Fibroblast of lung (primary cell): Measurements from ENCODE around the gene LPP. TPM values are rescaled to one million over a fixed set of nuclear protein-coding genes. Genes with fewer than 3 reads are reported as not detected.
A peak's percentile ranks its signal among the peaks of the same experiment; 100 is the strongest.

Experiments used
- DNase-seq, 2 donors: peaks; one replicate each; pipeline versions ENCODE4 v3.0.0 to v3.0.0-alpha.2; 2010; ENCODE audit warnings: low read depth in 2 of 2
- H2AFZ ChIP-seq: 2 replicates; pipeline ENCODE4 v1.5.1; 2012; ENCODE audit warnings: low read length, control low read depth, inconsistent platforms
- H3K27ac ChIP-seq: 2 replicates; pipeline ENCODE4 v1.5.1; 2011; ENCODE audit warnings: low read length, control low read depth; ENCODE audit not compliant: insufficient read depth
- H3K27me3 ChIP-seq: 2 replicates; pipeline ENCODE4 v1.5.1; 2011; ENCODE audit warnings: mild to moderate bottlenecking, low read length; ENCODE audit not compliant: control insufficient read depth, insufficient read depth
- H3K36me3 ChIP-seq: 2 replicates; pipeline ENCODE4 v1.5.1; 2011; ENCODE audit warnings: low read length; ENCODE audit not compliant: control insufficient read depth, insufficient read depth
- H3K4me1 ChIP-seq: 2 replicates; pipeline ENCODE4 v1.5.1; 2011; ENCODE audit warnings: low read length; ENCODE audit not compliant: control insufficient read depth, insufficient read depth; ENCODE audit errors: extremely low read depth
- H3K4me2 ChIP-seq: 2 replicates; pipeline ENCODE4 v1.5.1; 2011; ENCODE audit warnings: low read length, control low read depth; ENCODE audit not compliant: insufficient read depth; ENCODE audit errors: extremely low read depth
- H3K4me3 ChIP-seq, 4 experiments: fragments of 200-600 bp in 1 of 4; sonication (generic) in 1 of 4; replicated peaks in 1 of 4; 2 replicates each; pipeline ENCODE4 v1.5.1; 2011 to 2016; ENCODE audit warnings: low read length in 4 of 4, low read depth in 3 of 4, mild to moderate bottlenecking in 3 of 4, control low read depth in 2 of 4, inconsistent platforms in 1 of 4, mixed read lengths in 1 of 4; ENCODE audit not compliant: insufficient read depth in 1 of 4; ENCODE audit errors: control extremely low read depth in 1 of 4
- H3K79me2 ChIP-seq: 2 replicates; pipeline ENCODE4 v1.5.1; 2012; ENCODE audit warnings: mild to moderate bottlenecking, low read length, inconsistent platforms; ENCODE audit not compliant: control insufficient read depth, insufficient read depth
- H3K9ac ChIP-seq: 2 replicates; pipeline ENCODE4 v1.5.1; 2011; ENCODE audit warnings: mild to moderate bottlenecking, low read length, control low read depth; ENCODE audit not compliant: insufficient read depth
- H3K9me3 ChIP-seq: 2 replicates; pipeline ENCODE4 v1.5.1; 2012; ENCODE audit warnings: low read depth, low read length; ENCODE audit not compliant: control insufficient read depth, insufficient read depth
- H4K20me1 ChIP-seq: 2 replicates; pipeline ENCODE4 v1.5.1; 2011; ENCODE audit warnings: low read length; ENCODE audit not compliant: control insufficient read depth, insufficient read depth; ENCODE audit errors: extremely low read depth
- EZH2 ChIP-seq: IDR thresholded peaks from 2 replicates; pipeline ENCODE4 v1.5.1; 2012; ENCODE audit warnings: low read length, control low read depth, mild to moderate bottlenecking; ENCODE audit errors: missing control alignments
- polyA plus RNA-seq, 2 donors: library from polyadenylated mRNA; depleted of rRNA in 1 of 2; stranded (reverse) in 1 of 2; unstranded in 1 of 2; fragments of >200 nt; gene quantifications; 2 replicates each; pipeline ENCODE4 v1.2.1, GENCODE V29; 2011 to 2012; ENCODE audit warnings: missing spikeins in 1 of 2
- total RNA-seq: library from RNA; depleted of rRNA; stranded (reverse); fragments of >200 nt; gene quantifications from 2 replicates; pipeline ENCODE4 v1.2.1, GENCODE V29; 2014
- TF ChIP-seq, protein P1 (sequence below), 2 donors: IDR thresholded peaks in 1 of 2; conservative IDR thresholded peaks in 1 of 2; 1 replicate in 1 of 2; 2 replicates in 1 of 2; pipeline ENCODE4 v1.5.1; 2011 to 2012; ENCODE audit warnings: low read length in 2 of 2, control low read depth in 1 of 2, inconsistent platforms in 1 of 2, low read depth in 1 of 2, mild to moderate bottlenecking in 1 of 2

LPP gene
- total and polyA plus RNA-seq, 2 donors (not counting 1 experiment from before 2014, with no cell fraction given), result 69.0 to 124 TPM

DNA sequence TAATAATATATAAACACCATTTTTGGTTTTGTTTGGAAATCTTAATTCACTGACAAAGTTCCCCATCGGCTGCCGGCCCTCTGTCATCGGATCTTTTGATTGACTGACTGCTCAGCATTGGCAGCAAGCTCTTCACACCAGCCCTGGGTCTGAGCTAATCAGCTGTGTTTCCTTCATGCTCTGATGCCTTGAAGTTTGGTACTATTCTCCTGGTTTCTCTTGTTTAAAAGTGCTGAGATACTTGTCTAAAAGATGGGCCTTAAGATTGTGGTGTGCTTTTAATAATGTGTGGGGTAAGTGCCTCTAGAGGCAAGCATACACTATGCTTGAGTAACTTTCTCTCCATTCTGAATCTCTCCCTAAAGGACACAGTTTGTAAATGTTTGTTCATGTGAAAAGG, 602.3 kb downstream of the LPP start:
- no peak overlapping the region for H3K27ac ChIP-seq
- no peaks in the 10 kb centered on the region for H4K20me1 ChIP-seq
- H3K9me3 ChIP-seq, result no peaks in the 10 kb centered on the region
- H3K36me3 ChIP-seq, result peaks cover 2% of the 10 kb centered on the region
- H3K27me3 ChIP-seq, result no peaks in the 10 kb centered on the region
- no peaks in the 10 kb centered on the region for H3K4me1 ChIP-seq
- no peak overlapping the region for H3K4me3 ChIP-seq
- DNase-seq, result no peak
- H3K4me2 ChIP-seq, result no peak overlapping the region
- no peak overlapping the region for H3K9ac ChIP-seq
- H3K79me2 ChIP-seq, result no peaks in the 10 kb centered on the region
- no peak overlapping the region for H2AFZ ChIP-seq
- no peak for TF ChIP-seq EZH2
- TF ChIP-seq, protein P1, sequence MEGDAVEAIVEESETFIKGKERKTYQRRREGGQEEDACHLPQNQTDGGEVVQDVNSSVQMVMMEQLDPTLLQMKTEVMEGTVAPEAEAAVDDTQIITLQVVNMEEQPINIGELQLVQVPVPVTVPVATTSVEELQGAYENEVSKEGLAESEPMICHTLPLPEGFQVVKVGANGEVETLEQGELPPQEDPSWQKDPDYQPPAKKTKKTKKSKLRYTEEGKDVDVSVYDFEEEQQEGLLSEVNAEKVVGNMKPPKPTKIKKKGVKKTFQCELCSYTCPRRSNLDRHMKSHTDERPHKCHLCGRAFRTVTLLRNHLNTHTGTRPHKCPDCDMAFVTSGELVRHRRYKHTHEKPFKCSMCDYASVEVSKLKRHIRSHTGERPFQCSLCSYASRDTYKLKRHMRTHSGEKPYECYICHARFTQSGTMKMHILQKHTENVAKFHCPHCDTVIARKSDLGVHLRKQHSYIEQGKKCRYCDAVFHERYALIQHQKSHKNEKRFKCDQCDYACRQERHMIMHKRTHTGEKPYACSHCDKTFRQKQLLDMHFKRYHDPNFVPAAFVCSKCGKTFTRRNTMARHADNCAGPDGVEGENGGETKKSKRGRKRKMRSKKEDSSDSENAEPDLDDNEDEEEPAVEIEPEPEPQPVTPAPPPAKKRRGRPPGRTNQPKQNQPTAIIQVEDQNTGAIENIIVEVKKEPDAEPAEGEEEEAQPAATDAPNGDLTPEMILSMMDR (conservative IDR thresholded peaks at IDR 0.05 in 1 of 2, IDR thresholded peaks at IDR 0.05 in 1 of 2; ENCODE audit: low read depth in 1 of 2, low read length in 2 of 2), result no peak

- Histone ChIP-seq H3K9ac (no peak overlapping the region), H3K4me2 (no peak overlapping the region), H2AFZ (no peak overlapping the region), H3K36me3 (peaks cover 2% of the 10 kb centered on the region), H3K27ac (no peak overlapping the region), H3K4me1 (no peaks in the 10 kb centered on the region), H3K4me3 (no peak overlapping the region), H3K9me3 (no peaks in the 10 kb centered on the region), H4K20me1 (no peaks in the 10 kb centered on the region), H3K27me3 (no peaks in the 10 kb centered on the region), H3K79me2 (no peaks in the 10 kb centered on the region)
- TF ChIP-seq, protein P1 (conservative IDR thresholded peaks at IDR 0.05 in 1 of 2, IDR thresholded peaks at IDR 0.05 in 1 of 2; ENCODE audit: low read depth in 1 of 2, low read length in 2 of 2), result no peak
- TF ChIP-seq EZH2, result no peak
- no peak for DNase-seq
These were observed 605.5 kb downstream of the LPP start for GRCh38 chr3:188759336-188760005.

DNA sequence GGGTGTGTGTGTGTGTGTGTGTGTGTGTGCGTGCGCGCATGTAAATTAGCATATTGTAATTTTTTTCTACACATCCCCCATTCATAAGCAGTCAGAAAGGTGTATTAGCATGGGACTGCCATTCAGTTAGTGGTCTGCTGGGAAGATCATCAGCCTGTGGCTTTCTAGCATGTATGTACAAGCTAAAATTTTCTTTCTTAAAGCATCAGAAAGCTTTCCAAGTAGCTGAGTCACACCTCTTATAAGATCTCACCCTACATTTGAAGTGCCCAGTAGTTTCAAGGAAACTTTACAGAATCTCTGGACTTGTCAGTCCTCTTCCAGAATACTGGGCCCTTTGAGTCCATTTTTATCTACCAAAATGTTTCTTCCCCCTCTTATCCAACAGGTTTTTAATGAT, 606.5 kb downstream of the LPP start:
- Histone ChIP-seq H3K9me3 (no peaks in the 10 kb centered on the region), H3K79me2 (no peaks in the 10 kb centered on the region), H3K36me3 (peaks cover 2% of the 10 kb centered on the region), H3K4me2 (no peak overlapping the region), H3K27me3 (no peaks in the 10 kb centered on the region), H3K9ac (no peak overlapping the region), H2AFZ (no peak overlapping the region), H3K4me1 (no peaks in the 10 kb centered on the region), H3K4me3 (no peak overlapping the region), H3K27ac (no peak overlapping the region), H4K20me1 (no peaks in the 10 kb centered on the region)
- peak; percentile 56 to 82 for DNase-seq
- TF ChIP-seq, protein P1 (conservative IDR thresholded peaks at IDR 0.05 in 1 of 2, IDR thresholded peaks at IDR 0.05 in 1 of 2; ENCODE audit: low read depth in 1 of 2, low read length in 2 of 2), result no peak
- no peak for TF ChIP-seq EZH2
